ENCODE measurements around the gene KAZN.
A peak's percentile ranks its signal among the peaks of the same experiment; 100 is the strongest.

Gene KAZN

GRCh38 chr1:14742181-14742980 lies 143.9 kb downstream of the KAZN start:
- peak; percentile 62 for DNase-seq (ENCODE audit: extremely low read depth, insufficient read length)
- TF ChIP-seq, protein P1, sequence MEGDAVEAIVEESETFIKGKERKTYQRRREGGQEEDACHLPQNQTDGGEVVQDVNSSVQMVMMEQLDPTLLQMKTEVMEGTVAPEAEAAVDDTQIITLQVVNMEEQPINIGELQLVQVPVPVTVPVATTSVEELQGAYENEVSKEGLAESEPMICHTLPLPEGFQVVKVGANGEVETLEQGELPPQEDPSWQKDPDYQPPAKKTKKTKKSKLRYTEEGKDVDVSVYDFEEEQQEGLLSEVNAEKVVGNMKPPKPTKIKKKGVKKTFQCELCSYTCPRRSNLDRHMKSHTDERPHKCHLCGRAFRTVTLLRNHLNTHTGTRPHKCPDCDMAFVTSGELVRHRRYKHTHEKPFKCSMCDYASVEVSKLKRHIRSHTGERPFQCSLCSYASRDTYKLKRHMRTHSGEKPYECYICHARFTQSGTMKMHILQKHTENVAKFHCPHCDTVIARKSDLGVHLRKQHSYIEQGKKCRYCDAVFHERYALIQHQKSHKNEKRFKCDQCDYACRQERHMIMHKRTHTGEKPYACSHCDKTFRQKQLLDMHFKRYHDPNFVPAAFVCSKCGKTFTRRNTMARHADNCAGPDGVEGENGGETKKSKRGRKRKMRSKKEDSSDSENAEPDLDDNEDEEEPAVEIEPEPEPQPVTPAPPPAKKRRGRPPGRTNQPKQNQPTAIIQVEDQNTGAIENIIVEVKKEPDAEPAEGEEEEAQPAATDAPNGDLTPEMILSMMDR (IDR thresholded peaks at IDR 0.05; ENCODE audit: insufficient read depth, low read length, poor library complexity, severe bottlenecking) = no peak
- Histone ChIP-seq H3K27me3 (replicated peaks; ENCODE audit: control insufficient read depth, insufficient read depth, low read length) (no peaks in the 10 kb centered on the region), H3K36me3 (ENCODE audit: control insufficient read depth, insufficient read depth, low read length) (no peaks in the 10 kb centered on the region), H3K4me3 (replicated peaks; ENCODE audit: low read depth, low read length) (no peak overlapping the region)

- H3K36me3 ChIP-seq (ENCODE audit: control insufficient read depth, insufficient read depth, low read length) = no peaks in the 10 kb centered on the region
- no peak for DNase-seq (ENCODE audit: extremely low read depth, insufficient read length)
- TF ChIP-seq, protein P1 (IDR thresholded peaks at IDR 0.05; ENCODE audit: insufficient read depth, low read length, poor library complexity, severe bottlenecking) = no peak
- H3K27me3 ChIP-seq (replicated peaks; ENCODE audit: control insufficient read depth, insufficient read depth, low read length) = no peaks in the 10 kb centered on the region
- H3K4me3 ChIP-seq (replicated peaks; ENCODE audit: low read depth, low read length) = no peak overlapping the region
Observed at GRCh38 chr1:14743368-14743767, 144.9 kb downstream of the KAZN start.

GRCh38 chr1:14745001-14745720 lies 146.7 kb downstream of the KAZN start:
- Histone ChIP-seq H3K4me3 (replicated peaks; ENCODE audit: low read depth, low read length) (no peak overlapping the region), H3K36me3 (ENCODE audit: control insufficient read depth, insufficient read depth, low read length) (no peaks in the 10 kb centered on the region), H3K27me3 (replicated peaks; ENCODE audit: control insufficient read depth, insufficient read depth, low read length) (no peaks in the 10 kb centered on the region)
- DNase-seq (ENCODE audit: extremely low read depth, insufficient read length) = peak; percentile 43
- TF ChIP-seq, protein P1 (IDR thresholded peaks at IDR 0.05; ENCODE audit: insufficient read depth, low read length, poor library complexity, severe bottlenecking) = no peak

DNA sequence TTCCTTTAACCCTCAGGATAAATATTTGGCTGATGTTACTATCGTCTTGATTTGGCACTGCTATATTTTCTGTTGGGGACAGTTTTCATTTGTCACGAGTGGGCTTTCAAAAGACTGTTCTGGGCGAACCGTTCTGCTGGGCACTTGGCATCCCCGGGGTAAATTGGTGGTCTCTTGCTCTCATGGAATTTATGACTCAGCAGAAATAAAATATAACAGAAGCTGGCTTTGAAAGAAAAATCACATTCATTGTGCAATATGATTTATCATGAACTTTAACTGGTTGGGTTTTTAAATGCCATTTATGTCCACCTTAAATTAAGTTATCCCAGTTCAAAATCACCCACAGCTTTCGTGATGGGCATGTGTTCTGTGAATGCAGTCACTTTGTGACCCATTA lies 147.3 kb downstream of the KAZN start:
- DNase-seq (ENCODE audit: extremely low read depth, insufficient read length) = no peak
- H3K4me3 ChIP-seq (replicated peaks; ENCODE audit: low read depth, low read length) = no peak overlapping the region
- no peaks in the 10 kb centered on the region for H3K36me3 ChIP-seq (ENCODE audit: control insufficient read depth, insufficient read depth, low read length)
- TF ChIP-seq, protein P1 (IDR thresholded peaks at IDR 0.05; ENCODE audit: insufficient read depth, low read length, poor library complexity, severe bottlenecking) = no peak
- H3K27me3 ChIP-seq (replicated peaks; ENCODE audit: control insufficient read depth, insufficient read depth, low read length) = no peaks in the 10 kb centered on the region

- no peak overlapping the region for H3K4me3 ChIP-seq (replicated peaks; ENCODE audit: low read depth, low read length)
- no peaks in the 10 kb centered on the region for H3K36me3 ChIP-seq (ENCODE audit: control insufficient read depth, insufficient read depth, low read length)
- TF ChIP-seq, protein P1 (IDR thresholded peaks at IDR 0.05; ENCODE audit: insufficient read depth, low read length, poor library complexity, severe bottlenecking) = no peak
- DNase-seq (ENCODE audit: extremely low read depth, insufficient read length) = no peak
- no peaks in the 10 kb centered on the region for H3K27me3 ChIP-seq (replicated peaks; ENCODE audit: control insufficient read depth, insufficient read depth, low read length)
Observed at GRCh38 chr1:14746393-14746792, 147.9 kb downstream of the KAZN start.
